Posterior cingulate gyrus (tissue), 11 donors: ENCODE data around the gene ZNF385C.
"Not testable (repeated sequence)": the region's sequence is repeated elsewhere in the genome, so short reads cannot be mapped to it uniquely, and the experiment has no call there.

Experiments used
- DNase-seq, 10 donors: peaks; one replicate each; pipeline versions ENCODE4 v3.0.0 to v3.0.0-alpha.2; 2020 to 2021; ENCODE audit warnings: mixed read lengths in 3 of 10
- intact Hi-C: fragments of 100-400 bp; cut with DNase I; formaldehyde crosslinking; loops from one replicate; pipeline ENCODE4 v1.15.1; 2023

ZNF385C gene

GRCh38 chr17:42027590-42027889 lies 70.7 kb downstream of the ZNF385C start:
- intact Hi-C loops, result no loop called here

DNA sequence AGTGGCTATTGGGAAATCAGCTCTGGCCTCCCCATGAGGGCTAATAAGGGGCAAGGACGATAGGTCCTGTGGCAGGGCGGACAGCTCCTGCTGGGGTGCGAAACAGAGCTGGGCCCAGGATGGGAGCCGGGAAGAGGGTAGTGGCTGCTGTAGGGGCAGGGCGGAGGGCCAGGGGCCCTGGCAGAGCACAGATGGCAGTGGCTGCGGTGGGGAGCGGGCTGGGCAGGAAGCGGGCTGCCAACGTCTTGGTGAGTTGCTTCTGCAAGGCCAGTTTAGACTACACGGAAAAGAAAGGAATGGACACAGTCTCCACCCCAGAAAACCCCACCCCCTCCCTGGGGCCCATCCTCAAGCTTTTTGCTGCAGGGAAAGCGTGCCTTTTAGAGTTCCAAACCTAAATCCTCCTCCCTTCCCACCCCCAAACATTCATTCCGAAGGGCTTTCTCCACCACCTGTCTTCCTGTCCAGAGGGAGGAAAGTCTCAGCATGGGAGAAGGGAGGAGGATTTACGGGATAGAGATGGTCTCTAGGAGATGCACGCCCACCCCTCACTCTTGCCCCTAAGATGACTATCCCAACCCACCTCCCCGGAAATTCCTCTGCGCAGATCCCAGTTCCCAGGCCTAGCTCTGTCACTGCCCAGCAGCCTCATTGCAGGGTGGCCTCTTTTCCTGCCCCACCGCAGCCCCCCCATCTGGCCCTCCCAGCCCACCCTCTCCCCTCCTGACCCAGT lies 71.2 kb downstream of the ZNF385C start:
- intact Hi-C loops, result no loop called here
- DNase-seq, result peak in 2 of 10 donors; percentile 66 to 72

More at GRCh38 chr17:42027590-42027889, 70.7 kb downstream of the ZNF385C start:
- DNase-seq, result no peak

GRCh38 chr17:42025936-42026335 lies 72.3 kb downstream of the ZNF385C start:
- peak in 1 of 10 donors; percentile 52 for DNase-seq

DNA sequence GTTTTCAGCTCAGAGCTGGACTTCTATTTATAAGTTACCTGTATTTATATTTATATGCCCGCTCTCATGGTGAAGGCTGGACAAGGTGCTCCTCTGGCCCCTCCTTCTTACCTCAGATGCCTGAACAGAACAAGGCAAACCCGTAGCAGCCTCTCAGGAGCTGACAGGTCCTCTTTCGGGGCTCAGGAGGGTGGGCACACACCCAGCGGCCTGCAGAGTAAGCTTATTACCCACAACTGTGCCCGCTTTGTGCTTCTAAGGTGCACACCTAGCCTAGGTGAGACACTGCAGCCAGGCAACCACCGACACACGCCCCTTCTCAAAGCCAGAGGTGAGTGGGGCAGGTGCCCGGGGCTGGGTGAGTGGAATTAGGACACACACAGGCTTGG lies 73.1 kb downstream of the ZNF385C start:
- intact Hi-C loops, result loop anchor here (1.0 kb wide), 2 partner anchors 76 to 91 kb away; no protein-coding TSS in a partner anchor
- peak in 1 of 10 donors; percentile 55 for DNase-seq

More at GRCh38 chr17:42025936-42026335, 72.3 kb downstream of the ZNF385C start:
- intact Hi-C loops, result loop anchor here (1.0 kb wide), 2 partner anchors 75 to 90 kb away; no protein-coding TSS in a partner anchor

DNA sequence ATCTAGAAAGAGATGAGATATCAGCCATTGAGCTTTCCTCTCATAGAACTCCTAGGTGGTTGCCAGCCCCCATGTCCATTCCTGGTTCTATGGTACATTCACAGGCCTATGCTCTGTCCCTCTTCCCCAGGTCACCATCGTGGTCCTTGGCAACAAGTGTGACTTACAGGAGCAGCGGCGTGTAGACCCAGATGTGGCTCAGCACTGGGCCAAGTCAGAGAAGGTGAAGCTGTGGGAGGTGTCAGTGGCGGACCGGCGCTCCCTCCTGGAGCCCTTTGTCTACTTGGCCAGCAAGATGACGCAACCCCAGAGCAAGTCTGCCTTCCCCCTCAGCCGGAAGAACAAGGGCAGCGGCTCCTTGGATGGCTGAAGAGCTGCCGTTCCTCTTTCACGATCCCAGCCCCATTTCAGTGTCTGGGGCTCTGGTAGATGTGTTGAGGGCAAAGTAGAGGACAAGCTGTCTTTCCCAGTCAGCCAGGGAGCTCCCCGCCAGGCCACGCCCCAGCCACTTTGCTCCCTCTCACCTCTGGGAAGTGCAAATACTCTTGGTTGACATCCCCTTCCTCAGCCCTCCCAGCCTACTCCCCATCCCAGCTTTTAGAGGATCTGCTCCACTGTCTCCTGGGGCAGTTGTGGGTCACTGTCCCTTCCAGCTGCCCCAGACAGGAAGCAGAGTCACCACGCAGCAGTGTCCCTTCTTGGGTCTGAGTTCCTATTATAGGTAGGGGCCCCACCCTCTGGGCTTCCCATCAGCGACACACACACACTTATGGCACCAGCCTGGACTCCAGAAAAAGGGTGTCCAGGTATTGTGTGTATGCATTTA lies 74.5 kb downstream of the ZNF385C start:
- peak in 1 of 10 donors; percentile 86 for DNase-seq
- intact Hi-C loops, result no loop called here

GRCh38 chr17:42020845-42021244 lies 77.4 kb downstream of the ZNF385C start:
- intact Hi-C loops, DNase-seq: not testable (repeated sequence)

DNA sequence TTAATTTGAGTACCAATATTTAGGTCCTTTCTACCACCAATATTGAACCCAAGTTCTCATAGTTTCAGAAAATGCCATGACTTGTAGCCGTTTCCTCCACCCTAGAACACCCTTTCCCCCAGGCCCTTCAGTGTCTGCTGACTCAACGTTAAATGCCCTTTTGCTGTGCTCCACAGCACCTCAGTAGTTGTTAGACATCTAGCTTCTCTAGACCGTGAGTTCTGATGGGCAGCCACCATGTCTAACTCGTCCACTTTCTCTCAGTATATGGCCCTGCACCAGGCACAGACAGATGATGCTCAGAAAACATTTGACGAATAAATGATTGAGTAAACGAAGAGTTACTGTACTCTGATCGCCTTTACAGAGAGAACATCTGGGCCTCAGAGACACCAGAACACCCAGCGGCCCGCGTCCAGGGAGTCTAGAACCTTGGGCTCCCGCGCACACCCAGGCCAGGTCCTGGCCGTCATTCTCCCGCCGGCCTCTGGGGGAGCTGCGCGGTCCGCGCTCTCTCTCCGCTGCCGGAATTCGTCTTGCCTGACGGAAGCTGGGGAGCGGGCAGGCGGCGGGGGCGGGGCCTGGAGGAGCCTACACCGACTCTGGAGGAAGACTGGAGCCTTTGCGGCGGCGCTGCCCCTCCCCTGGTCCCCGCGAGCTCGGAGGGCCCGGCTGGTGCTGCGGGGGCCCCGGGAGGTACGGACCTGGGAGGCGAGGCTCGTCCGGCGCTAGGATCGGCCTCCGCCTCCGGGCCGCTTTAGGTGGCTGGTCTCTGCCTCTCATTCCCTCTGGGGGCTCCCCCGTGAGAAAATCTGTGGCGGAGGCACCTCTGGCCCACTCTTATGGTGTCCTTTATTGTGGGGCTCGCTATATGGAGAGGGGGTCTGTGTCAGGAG lies 78.5 kb downstream of the ZNF385C start, which contains the start of gene NKIRAS2:
Gene NKIRAS2, plus strand, starts transcription at position 582 of the 896 bp plus-strand sequence. CDS start 1,488 bp downstream, outside the sequence.
- intact Hi-C loops, result no loop called here
- DNase-seq, result peak; percentile 89 to 99 (median 94)

GRCh38 chr17:42018988-42019387 lies 79.3 kb downstream of the ZNF385C start:
- intact Hi-C loops, result no loop called here
- DNase-seq, result no peak

DNA sequence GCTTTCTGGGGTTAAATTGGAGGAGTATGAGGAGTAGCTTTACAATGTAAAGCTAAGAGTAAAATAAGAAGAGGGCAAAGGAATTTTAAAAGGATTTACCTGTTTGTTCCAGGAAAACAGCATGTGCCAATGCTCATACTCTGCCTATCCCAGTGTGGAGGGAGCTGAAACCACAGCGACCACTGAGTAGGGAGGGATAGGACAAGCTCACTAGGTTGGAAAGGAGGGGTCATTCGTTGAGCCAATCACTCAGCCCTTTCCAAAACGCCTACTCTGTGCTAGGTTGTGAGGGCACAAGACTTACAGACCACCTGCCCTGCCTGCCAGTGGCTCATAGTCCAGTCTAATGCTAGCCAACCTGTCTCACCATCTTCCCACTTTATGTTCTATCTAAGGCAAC lies 79.9 kb downstream of the ZNF385C start:
- no peak for DNase-seq
- intact Hi-C loops, result no loop called here

DNA sequence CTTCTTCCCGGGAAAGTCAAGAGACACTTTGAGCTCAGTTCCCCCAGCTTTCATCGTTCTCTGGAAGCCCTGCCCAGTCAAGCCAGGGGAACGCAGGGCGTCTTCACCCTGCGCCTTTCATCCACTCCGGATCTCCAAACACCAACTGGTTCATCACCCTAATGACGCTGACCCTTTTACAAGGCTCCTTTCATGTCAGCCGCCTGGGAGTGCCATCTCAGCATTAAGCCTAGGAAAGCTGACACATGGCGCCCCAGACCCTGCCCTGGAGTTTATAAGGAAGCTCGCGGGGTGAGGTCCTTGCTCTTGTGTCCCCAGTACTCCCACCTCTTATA lies 80.4 kb downstream of the ZNF385C start:
- intact Hi-C loops, result no loop called here
- DNase-seq, result no peak

DNA sequence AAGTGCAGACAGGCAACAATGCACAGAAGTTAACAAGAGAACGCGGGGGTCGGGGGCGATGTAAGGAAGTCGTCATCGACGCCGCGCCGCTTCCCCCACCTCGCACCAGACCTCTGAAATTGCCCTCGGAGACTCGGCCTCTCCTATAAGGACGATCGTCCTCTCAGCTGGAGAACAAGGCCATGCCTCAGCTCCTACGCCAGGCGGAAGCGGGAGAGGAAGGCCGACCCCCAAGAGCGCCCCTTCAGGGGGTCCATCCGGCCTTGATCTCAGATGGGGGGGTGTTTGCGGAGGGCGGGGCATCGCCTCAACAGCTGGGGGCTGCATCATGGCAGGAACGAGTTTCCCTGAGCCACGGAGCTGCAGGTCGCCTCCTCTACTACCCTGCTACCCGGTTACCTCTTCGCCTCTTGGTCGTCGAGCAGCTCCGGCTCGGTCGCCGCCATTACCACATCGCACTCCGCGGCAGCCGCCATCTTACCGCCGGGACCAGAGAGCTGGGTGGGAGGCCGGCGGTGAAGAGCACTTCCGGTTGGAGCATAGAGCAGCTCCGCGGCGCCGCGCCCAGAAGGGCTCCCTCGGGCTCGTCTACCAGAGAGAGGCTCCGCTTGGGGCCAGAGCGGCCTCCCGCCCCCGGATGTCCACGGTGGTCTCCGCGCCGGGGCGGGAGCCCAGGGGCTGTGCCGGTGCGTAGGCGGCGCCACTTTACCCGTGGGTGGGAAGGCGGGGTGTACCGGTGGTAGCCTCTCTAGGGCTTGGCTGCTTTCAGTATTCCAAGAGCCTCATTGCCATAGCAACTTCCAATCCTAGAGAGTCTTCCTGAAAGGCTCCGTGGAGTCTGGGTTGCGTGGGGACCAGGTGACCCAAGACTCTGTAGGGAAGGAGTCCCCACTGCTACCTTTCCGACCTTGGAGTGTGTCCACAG lies 81.1 kb downstream of the ZNF385C start, which contains the start of gene DNAJC7:
Gene DNAJC7, minus strand, starts transcription at position 499 of the 925 bp plus-strand sequence. Its CDS starts 23 bp downstream, at position 476.
- intact Hi-C loops, result no loop called here
- peak; percentile 78 to 99 (median 91) for DNase-seq

- DNase-seq, result peak in 1 of 10 donors; percentile 80
- intact Hi-C loops, result no loop called here
Observed at GRCh38 chr17:42016411-42016831, 81.9 kb downstream of the ZNF385C start.

GRCh38 chr17:42013740-42014139 lies 84.5 kb downstream of the ZNF385C start:
- DNase-seq, intact Hi-C loops: not testable (repeated sequence)

- intact Hi-C loops, DNase-seq: not testable (repeated sequence)
Observed at GRCh38 chr17:42012363-42012762, 85.9 kb downstream of the ZNF385C start.

- DNase-seq, result no peak
- intact Hi-C loops, result no loop called here
Observed at GRCh38 chr17:42010898-42011516, 87.3 kb downstream of the ZNF385C start.

GRCh38 chr17:42010266-42010680 lies 88.0 kb downstream of the ZNF385C start:
- intact Hi-C loops, DNase-seq: not testable (repeated sequence)

GRCh38 chr17:42009170-42009569 lies 89.1 kb downstream of the ZNF385C start:
- peak in 8 of 10 donors; percentile 46 to 96 (median 71) for DNase-seq
- intact Hi-C loops, result loop anchor here (1.0 kb wide), 1 partner anchor 46 kb away; no protein-coding TSS in a partner anchor

- intact Hi-C loops, result no loop called here
Observed at GRCh38 chr17:42005166-42005565, 93.1 kb downstream of the ZNF385C start.

More at GRCh38 chr17:42005166-42005565, 93.1 kb downstream of the ZNF385C start:
- DNase-seq, result no peak
